Activated CD8-positive, alpha-beta memory T cell treated with anti-CD3 and anti-CD28 coated beads for 4 hours (primary cell): ENCODE measurements around the gene EIF3B.
"Not testable (repeated sequence)": the region's sequence is repeated elsewhere in the genome, so short reads cannot be mapped to it uniquely, and the experiment has no call there.

Experiments
- DNase-seq, 2 donors: peaks; one replicate each; pipeline ENCODE4 v3.0.0-alpha.2; 2020; ENCODE audit warnings: low read depth in 2 of 2

Gene EIF3B

GRCh38 chr7:2354186-2354938, at the start of gene EIF3B:
EIF3B (plus strand) TSS chr7:2354827; CDS start chr7:2354922, 95 bp downstream.
- peak; percentile 78 to 85 for DNase-seq

- DNase-seq: not testable (repeated sequence)
Measured at GRCh38 chr7:2305258-2305657, 49.4 kb upstream of the EIF3B start.

GRCh38 chr7:2306688-2307087, 47.9 kb upstream of the EIF3B start:
- no peak for DNase-seq

- DNase-seq: no peak
Measured at GRCh38 chr7:2307690-2308107, 46.9 kb upstream of the EIF3B start.

- DNase-seq: no peak
Measured at GRCh38 chr7:2309889-2310331, 44.7 kb upstream of the EIF3B start.

- no peak for DNase-seq
Measured at GRCh38 chr7:2312267-2312929, 42.2 kb upstream of the EIF3B start.

GRCh38 chr7:2313450-2314208, 41.0 kb upstream of the EIF3B start:
- no peak for DNase-seq

GRCh38 chr7:2314209-2314955, 40.2 kb upstream of the EIF3B start, which contains the start of gene SNX8:
SNX8 (minus strand) TSS chr7:2314441; CDS start chr7:2314421, 20 bp downstream.
- peak; percentile 88 to 91 for DNase-seq

- DNase-seq: not testable (repeated sequence)
Measured at GRCh38 chr7:2314956-2315530, 39.6 kb upstream of the EIF3B start.

GRCh38 chr7:2315787-2316186, 38.8 kb upstream of the EIF3B start:
- DNase-seq: no peak

GRCh38 chr7:2316578-2316977, 38.0 kb upstream of the EIF3B start:
- DNase-seq: no peak

- DNase-seq: no peak
Measured at GRCh38 chr7:2317556-2318293, 36.9 kb upstream of the EIF3B start.

GRCh38 chr7:2321020-2321419, 33.6 kb upstream of the EIF3B start:
- DNase-seq: no peak

- no peak for DNase-seq
Measured at GRCh38 chr7:2325162-2325561, 29.5 kb upstream of the EIF3B start.

- no peak for DNase-seq
Measured at GRCh38 chr7:2326951-2327350, 27.7 kb upstream of the EIF3B start.

- DNase-seq: no peak
Measured at GRCh38 chr7:2330493-2330892, 24.1 kb upstream of the EIF3B start.

- no peak for DNase-seq
Measured at GRCh38 chr7:2331707-2332106, 22.9 kb upstream of the EIF3B start.

GRCh38 chr7:2332606-2333231, 21.9 kb upstream of the EIF3B start:
- not testable (repeated sequence) for DNase-seq

- no peak for DNase-seq
Measured at GRCh38 chr7:2336626-2337299, 17.9 kb upstream of the EIF3B start.
